B cell (primary cell): Measurements from ENCODE around the gene ESYT2. TPM values are rescaled to one million over a fixed set of nuclear protein-coding genes. Genes with fewer than 3 reads are reported as not detected.

Source experiments
- ATAC-seq: fragments of 200-7000 bp; cut with Tn5 transposase; one replicate; pipeline ENCODE4 v1.10.0; 2021; ENCODE audit warnings: low read depth, mild to moderate bottlenecking, moderate number of reproducible peaks, moderate library complexity
- CTCF ChIA-PET: fragments of 350-600 bp; sonication (Branson Sonifier 250); formaldehyde crosslinking; loops from one replicate; lab custom pipeline; 2021; ENCODE audit warnings: antibody characterized with exemption, inconsistent platforms; lab: Charles Lee
- POLR2A ChIA-PET: fragments of 350-600 bp; sonication (Branson Sonifier 250); formaldehyde crosslinking; loops from one replicate; lab custom pipeline; 2021; ENCODE audit warnings: antibody characterized with exemption; lab: Charles Lee
- DNase-seq: peaks from one replicate; pipeline ENCODE4 v3.0.0; 2013
- H2AFZ ChIP-seq: 2 replicates; pipeline ENCODE4 v1.6.1; 2012; ENCODE audit warnings: mild to moderate bottlenecking, low read depth, low read length; ENCODE audit not compliant: insufficient read depth, poor library complexity, severe bottlenecking
- H3K27ac ChIP-seq, 2 donors: 1 replicate in 1 of 2; 2 replicates in 1 of 2; pipeline ENCODE4 v1.5.1; 2012 to 2013; ENCODE audit warnings: low read length in 2 of 2, mild to moderate bottlenecking in 2 of 2, moderate library complexity in 1 of 2
- H3K27me3 ChIP-seq, 4 experiments: fragments of 200-600 bp in 1 of 4; sonication (generic) in 1 of 4; replicated peaks in 1 of 4; 1 replicate in 2 of 4; 2 replicates in 2 of 4; pipeline versions ENCODE4 v1.6.1 to v1.7.0; 2013 to 2016; ENCODE audit warnings: low read length in 3 of 4, mild to moderate bottlenecking in 2 of 4, mixed read lengths in 1 of 4, moderate library complexity in 1 of 4; ENCODE audit not compliant: insufficient read depth in 4 of 4, control insufficient read depth in 3 of 4; ENCODE audit errors: control extremely low read depth in 1 of 4
- H3K36me3 ChIP-seq, 2 experiments: replicated peaks in 1 of 2; 1 replicate in 1 of 2; 2 replicates in 1 of 2; pipeline versions ENCODE4 v1.6.1 to v1.7.1; 2013; ENCODE audit warnings: low read length in 1 of 2; ENCODE audit not compliant: insufficient read depth in 2 of 2, control insufficient read depth in 1 of 2; ENCODE audit errors: control extremely low read depth in 1 of 2, extremely low read depth in 1 of 2
- H3K4me1 ChIP-seq, 2 donors: fragments of 200-600 bp in 1 of 2; sonication (generic) in 1 of 2; 1 replicate in 1 of 2; 2 replicates in 1 of 2; pipeline versions ENCODE4 v1.5.1 to v1.6.1; 2013 to 2017; ENCODE audit warnings: low read length in 2 of 2; ENCODE audit not compliant: control insufficient read depth in 2 of 2, insufficient read depth in 2 of 2
- H3K4me2 ChIP-seq: replicated peaks from 2 replicates; pipeline ENCODE3; 2012; ENCODE audit warnings: mild to moderate bottlenecking, low read depth, low read length; ENCODE audit not compliant: poor library complexity, severe bottlenecking
- H3K4me3 ChIP-seq, 5 experiments: fragments of 200-600 bp in 1 of 5; sonication (generic) in 1 of 5; 1 replicate in 3 of 5; 2 replicates in 2 of 5; pipeline versions ENCODE4 v1.5.1 to v1.7.0; 2011 to 2016; ENCODE audit warnings: low read length in 4 of 5, mild to moderate bottlenecking in 4 of 5, low read depth in 2 of 5, control low read depth in 1 of 5, moderate library complexity in 1 of 5; ENCODE audit not compliant: insufficient read depth in 1 of 5; ENCODE audit errors: control extremely low read depth in 1 of 5, extremely low read depth in 1 of 5
- H3K79me2 ChIP-seq: fragments of 200-600 bp; sonication (generic); one replicate; pipeline ENCODE4 v1.6.0; 2016; ENCODE audit warnings: low read length; ENCODE audit not compliant: control insufficient read depth, insufficient read depth
- H3K9ac ChIP-seq: fragments of 200-600 bp; sonication (generic); 2 replicates; pipeline ENCODE4 v1.6.1; 2017; ENCODE audit warnings: mild to moderate bottlenecking, low read length, moderate library complexity
- H3K9me3 ChIP-seq, 3 donors: one replicate each; pipeline versions ENCODE4 v1.6.1 to v1.7.1; 2013; ENCODE audit warnings: low read length in 2 of 3; ENCODE audit not compliant: control insufficient read depth in 2 of 3, insufficient read depth in 1 of 3; ENCODE audit errors: control extremely low read depth in 1 of 3
- H4K20me1 ChIP-seq: 2 replicates; pipeline ENCODE4 v1.6.0; 2012; ENCODE audit warnings: mild to moderate bottlenecking, low read length; ENCODE audit not compliant: insufficient read depth, control insufficient read depth, poor library complexity, severe bottlenecking
- H3K27ac Mint-ChIP-seq: one replicate; pipeline ENCODE4 v1.8.0; 2021; ENCODE audit warnings: mixed read lengths
- H3K27me3 Mint-ChIP-seq: one replicate; pipeline ENCODE4 v1.8.0; 2021; ENCODE audit warnings: mixed read lengths
- H3K4me1 Mint-ChIP-seq: one replicate; pipeline ENCODE4 v1.8.0; 2021; ENCODE audit warnings: mixed read lengths
- H3K4me3 Mint-ChIP-seq: one replicate; pipeline ENCODE4 v1.8.0; 2021; ENCODE audit warnings: mixed read lengths
- H3K9me3 Mint-ChIP-seq: one replicate; pipeline ENCODE4 v1.8.0; 2022; ENCODE audit warnings: mixed read lengths; ENCODE audit not compliant: insufficient read depth
- EZH2 ChIP-seq: IDR thresholded peaks from 2 replicates; pipeline ENCODE4 v1.6.1; 2012; ENCODE audit warnings: borderline replicate concordance, low read depth, mild to moderate bottlenecking, moderate library complexity, low read length; ENCODE audit not compliant: insufficient read depth, poor library complexity, severe bottlenecking
- WGBS: methylation state at CpG from one replicate; pipeline ENCODE4 v1.1.5; 2013; ENCODE audit warnings: missing lambda C conversion rate; ENCODE audit not compliant: insufficient coverage; 5-methylcytosine and 5-hydroxymethylcytosine counted together
- intact Hi-C: fragments of 100-400 bp; cut with micrococcal nuclease; formaldehyde crosslinking; loops from one replicate; pipeline ENCODE4 v1.10.0; 2022
- polyA plus RNA-seq: library from polyadenylated mRNA; depleted of rRNA; stranded (reverse); fragments of >200 nt; gene quantifications from 2 replicates; pipeline ENCODE4 v1.2.3, GENCODE V29; 2012
- total RNA-seq, 2 donors: library from RNA; stranded (reverse); fragments of 120-200 nt in 1 of 2; gene quantifications; 1 replicate in 1 of 2; 2 replicates in 1 of 2; pipeline versions ENCODE4 v1.2.3 to v1.2.4, GENCODE V29; 2013 to 2022
- TF ChIP-seq, protein P1 (sequence below): fragments of 200-600 bp; IDR thresholded peaks from one replicate; pipeline ENCODE4 v1.8.0; 2022; ENCODE audit warnings: antibody characterized with exemption, mild to moderate bottlenecking

Gene ESYT2
- total and polyA plus RNA-seq, 2 donors (not counting 1 experiment from before 2014, with no cell fraction given), result 12.0 to 34.2 TPM

DNA sequence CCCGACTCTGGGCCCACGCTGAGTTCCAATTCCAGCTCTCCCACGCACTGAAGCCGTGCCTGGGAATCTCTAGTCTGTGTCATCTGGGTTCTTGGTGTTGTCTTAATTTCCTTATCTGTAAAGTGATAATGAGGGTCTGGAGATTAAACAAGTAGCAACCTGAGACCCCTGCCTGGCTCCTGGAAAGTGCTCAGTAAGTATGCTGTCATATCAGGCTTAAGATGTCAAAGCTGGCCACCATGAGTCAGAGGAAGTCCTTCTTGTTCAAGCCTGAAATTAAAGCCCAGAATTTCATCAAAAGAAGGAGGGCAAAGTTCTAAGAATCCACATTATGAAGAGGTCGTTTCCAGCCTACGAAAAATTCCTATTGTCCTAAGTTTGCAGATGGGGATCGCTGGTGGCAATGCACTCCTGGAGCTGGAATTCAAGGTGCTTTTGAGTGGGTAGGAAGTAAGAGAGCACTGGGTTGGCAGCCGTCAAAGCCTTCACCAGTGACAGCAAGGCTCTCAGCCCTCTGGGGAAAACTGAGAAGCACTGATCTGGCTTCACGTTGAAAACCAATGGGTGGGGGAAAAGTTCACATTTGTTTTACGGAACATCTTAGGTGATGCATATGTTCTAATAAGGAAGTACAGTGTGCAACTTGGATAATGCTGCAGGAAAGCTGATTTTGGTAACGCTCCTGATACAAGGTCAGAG, 74.4 kb downstream of the ESYT2 start:
- intact Hi-C loops, result no loop called here
- Histone ChIP-seq H3K9ac (no peak overlapping the region), H3K27ac (no peak overlapping the region), H3K4me1 (no peaks in the 10 kb centered on the region), H4K20me1 (no peaks in the 10 kb centered on the region), H3K9me3 (no peaks in the 10 kb centered on the region), H3K4me3 (no peak overlapping the region), H3K36me3 (peaks cover 4 to 28% of the 10 kb centered on the region in 2 experiments), H2AFZ (no peak overlapping the region), H3K4me2 (no peak overlapping the region), H3K79me2 (no peaks in the 10 kb centered on the region), H3K27me3 (no peaks in the 10 kb centered on the region)
- ChIA-PET POLR2A (no interaction called here), CTCF (no interaction called here)
- H3K4me3 Mint-ChIP-seq, result no peak overlapping the region
- 95% methylated on average over 10 of the region's 11 CpGs for WGBS
- H3K9me3 Mint-ChIP-seq, result no peaks in the 10 kb centered on the region
- ATAC-seq (no peak), DNase-seq (no peak)
- no peaks in the 10 kb centered on the region for H3K27me3 Mint-ChIP-seq
- TF ChIP-seq EZH2, result no peak
- TF ChIP-seq, protein P1, sequence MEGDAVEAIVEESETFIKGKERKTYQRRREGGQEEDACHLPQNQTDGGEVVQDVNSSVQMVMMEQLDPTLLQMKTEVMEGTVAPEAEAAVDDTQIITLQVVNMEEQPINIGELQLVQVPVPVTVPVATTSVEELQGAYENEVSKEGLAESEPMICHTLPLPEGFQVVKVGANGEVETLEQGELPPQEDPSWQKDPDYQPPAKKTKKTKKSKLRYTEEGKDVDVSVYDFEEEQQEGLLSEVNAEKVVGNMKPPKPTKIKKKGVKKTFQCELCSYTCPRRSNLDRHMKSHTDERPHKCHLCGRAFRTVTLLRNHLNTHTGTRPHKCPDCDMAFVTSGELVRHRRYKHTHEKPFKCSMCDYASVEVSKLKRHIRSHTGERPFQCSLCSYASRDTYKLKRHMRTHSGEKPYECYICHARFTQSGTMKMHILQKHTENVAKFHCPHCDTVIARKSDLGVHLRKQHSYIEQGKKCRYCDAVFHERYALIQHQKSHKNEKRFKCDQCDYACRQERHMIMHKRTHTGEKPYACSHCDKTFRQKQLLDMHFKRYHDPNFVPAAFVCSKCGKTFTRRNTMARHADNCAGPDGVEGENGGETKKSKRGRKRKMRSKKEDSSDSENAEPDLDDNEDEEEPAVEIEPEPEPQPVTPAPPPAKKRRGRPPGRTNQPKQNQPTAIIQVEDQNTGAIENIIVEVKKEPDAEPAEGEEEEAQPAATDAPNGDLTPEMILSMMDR, result no peak
- H3K4me1 Mint-ChIP-seq, result no peaks in the 10 kb centered on the region
- H3K27ac Mint-ChIP-seq, result no peak overlapping the region

DNA sequence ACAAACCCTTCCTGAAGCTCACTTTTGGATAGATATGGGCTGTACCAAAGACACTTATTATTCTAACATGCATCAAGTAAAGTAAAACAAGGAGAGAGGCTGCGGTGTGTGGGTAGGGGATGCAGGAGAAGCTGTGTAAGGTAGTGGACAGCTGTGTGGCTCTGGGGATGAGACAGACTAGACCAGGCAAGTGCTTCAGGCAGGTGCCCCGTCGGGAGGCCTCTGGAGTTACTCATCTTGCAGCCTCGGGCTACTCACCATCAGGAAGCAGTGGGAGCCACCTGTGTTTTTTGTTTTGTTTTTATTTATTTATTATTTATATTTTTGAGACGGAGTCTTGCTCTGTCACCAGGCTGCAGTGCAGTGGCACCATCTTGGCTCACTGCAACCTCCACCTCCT, 75.4 kb downstream of the ESYT2 start:
- no peak overlapping the region for H3K9ac ChIP-seq
- H3K9me3 ChIP-seq, result no peaks in the 10 kb centered on the region
- Mint-ChIP-seq H3K4me1 (no peaks in the 10 kb centered on the region), H3K27me3 (no peaks in the 10 kb centered on the region), H3K27ac (no peak overlapping the region), H3K9me3 (no peaks in the 10 kb centered on the region), H3K4me3 (no peak overlapping the region)
- no peaks in the 10 kb centered on the region for H3K4me1 ChIP-seq
- ChIA-PET CTCF (no interaction called here), POLR2A (no interaction called here)
- no peaks in the 10 kb centered on the region for H3K79me2 ChIP-seq
- TF ChIP-seq, protein P1, result no peak
- TF ChIP-seq EZH2, result no peak
- H2AFZ ChIP-seq, result no peak overlapping the region
- no peaks in the 10 kb centered on the region for H4K20me1 ChIP-seq
- 93% methylated on average over 3 of the region's 5 CpGs for WGBS
- DNase-seq (no peak), ATAC-seq (no peak)
- H3K4me3 ChIP-seq, result no peak overlapping the region
- no peak overlapping the region for H3K4me2 ChIP-seq
- H3K36me3 ChIP-seq, result peaks cover 0 to 23% of the 10 kb centered on the region in 2 experiments
- H3K27me3 ChIP-seq, result no peaks in the 10 kb centered on the region
- no peak overlapping the region for H3K27ac ChIP-seq
- intact Hi-C loops, result no loop called here
